NT2/D1 (cell line): ENCODE data around the gene PLK3.
"Not testable (repeated sequence)": the region's sequence is repeated elsewhere in the genome, so short reads cannot be mapped to it uniquely, and the experiment has no call there.

Experiments
- DNase-seq: peaks from one replicate; pipeline ENCODE4 v3.0.0-alpha.2; 2011; ENCODE audit warnings: low read depth, low spot score
- H3K27me3 ChIP-seq: 2 replicates; pipeline ENCODE4 v1.6.0; 2011; ENCODE audit warnings: mild to moderate bottlenecking; ENCODE audit not compliant: insufficient read length, insufficient read depth
- H3K36me3 ChIP-seq: 2 replicates; pipeline ENCODE4 v1.6.1; 2011; ENCODE audit warnings: mild to moderate bottlenecking, low read length, mixed read lengths; ENCODE audit not compliant: insufficient read depth, insufficient read length
- H3K4me1 ChIP-seq: 2 replicates; pipeline ENCODE4 v1.5.1; 2011; ENCODE audit not compliant: insufficient read depth, insufficient read length
- H3K4me3 ChIP-seq: 2 replicates; pipeline ENCODE4 v1.5.1; 2011; ENCODE audit warnings: low read depth; ENCODE audit not compliant: insufficient read length
- H3K9ac ChIP-seq: 2 replicates; pipeline ENCODE4 v1.6.0; 2011; ENCODE audit warnings: low read depth; ENCODE audit not compliant: insufficient read length
- H3K9me3 ChIP-seq: 2 replicates; pipeline ENCODE4 v1.5.1; 2011; ENCODE audit warnings: mild to moderate bottlenecking, low read length; ENCODE audit not compliant: insufficient read depth
- SUZ12 ChIP-seq: IDR thresholded peaks from 2 replicates; pipeline ENCODE4 v1.6.1; 2011; ENCODE audit not compliant: insufficient read length, insufficient read depth; ENCODE audit errors: extremely low read depth
- YY1 ChIP-seq: IDR thresholded peaks from 2 replicates; pipeline ENCODE4 v1.6.1; 2011; ENCODE audit not compliant: insufficient read length, insufficient read depth
- ZNF274 ChIP-seq: IDR thresholded peaks from 2 replicates; pipeline ENCODE4 v1.6.1; 2011; ENCODE audit warnings: mild to moderate bottlenecking, low read depth, low read length

Gene PLK3

GRCh38 chr1:44807364-44808062 is 7.3 kb downstream of the PLK3 start:
- peak; percentile 99 for DNase-seq
- H3K27me3 ChIP-seq, result no peaks in the 10 kb centered on the region
- peak overlapping the region; percentile 84 for H3K9ac ChIP-seq
- TF ChIP-seq YY1, result peak; percentile 18
- TF ChIP-seq SUZ12, result no peak
- H3K4me1 ChIP-seq, result peaks cover 52% of the 10 kb centered on the region
- peaks cover 47% of the 10 kb centered on the region for H3K36me3 ChIP-seq
- no peaks in the 10 kb centered on the region for H3K9me3 ChIP-seq
- peak overlapping the region; percentile 6 for H3K4me3 ChIP-seq

- peak within 1 kb of the TSS; percentile 84 for H3K9ac ChIP-seq
- H3K9me3 ChIP-seq, result no peaks in the 10 kb centered on the region
- peaks cover 51% of the 10 kb centered on the region for H3K4me1 ChIP-seq
- peak; percentile 80 for DNase-seq
- no peaks in the 10 kb centered on the region for H3K27me3 ChIP-seq
- H3K36me3 ChIP-seq, result peaks cover 47% of the 10 kb centered on the region
- peak within 1 kb of the TSS; percentile 16 for H3K4me3 ChIP-seq
- TF ChIP-seq YY1, result no peak
- TF ChIP-seq SUZ12, result no peak
- no peak for TF ChIP-seq ZNF274
These were observed 8.1 kb downstream of the PLK3 start, which contains the start of gene BTBD19 for GRCh38 chr1:44808063-44808937. Gene BTBD19, plus strand, starts transcription at chr1:44808523. Its CDS starts 298 bp downstream, at chr1:44808821.

- H3K9ac ChIP-seq, result peak overlapping the region; percentile 84
- no peak for DNase-seq
- TF ChIP-seq ZNF274, result no peak
- no peak for TF ChIP-seq YY1
- TF ChIP-seq SUZ12, result no peak
- H3K27me3 ChIP-seq, result no peaks in the 10 kb centered on the region
- peaks cover 45% of the 10 kb centered on the region for H3K4me1 ChIP-seq
- H3K36me3 ChIP-seq, result peaks cover 44% of the 10 kb centered on the region
- H3K4me3 ChIP-seq, result peak overlapping the region; percentile 16
- H3K9me3 ChIP-seq, result no peaks in the 10 kb centered on the region
These were observed 9.1 kb downstream of the PLK3 start for GRCh38 chr1:44808938-44809917.

- H3K4me3 ChIP-seq, result no peak overlapping the region
- no peaks in the 10 kb centered on the region for H3K27me3 ChIP-seq
- peaks cover 45% of the 10 kb centered on the region for H3K4me1 ChIP-seq
- no peak for TF ChIP-seq SUZ12
- no peak for TF ChIP-seq YY1
- no peak for TF ChIP-seq ZNF274
- H3K9me3 ChIP-seq, result no peaks in the 10 kb centered on the region
- DNase-seq, result no peak
- peak overlapping the region; percentile 59 for H3K9ac ChIP-seq
- H3K36me3 ChIP-seq, result peaks cover 44% of the 10 kb centered on the region
These were observed 10.1 kb downstream of the PLK3 start for GRCh38 chr1:44810101-44810761.

GRCh38 chr1:44810762-44811105 is 10.6 kb downstream of the PLK3 start:
- peaks cover 45% of the 10 kb centered on the region for H3K4me1 ChIP-seq
- H3K9ac ChIP-seq, H3K27me3 ChIP-seq: not testable (repeated sequence)

GRCh38 chr1:44811234-44811633 is 11.1 kb downstream of the PLK3 start:
- Histone ChIP-seq H3K9me3 (no peaks in the 10 kb centered on the region), H3K36me3 (peaks cover 42% of the 10 kb centered on the region), H3K4me1 (peaks cover 41% of the 10 kb centered on the region), H3K9ac (peak overlapping the region; percentile 5), H3K27me3 (no peaks in the 10 kb centered on the region), H3K4me3 (no peak overlapping the region)
- no peak for TF ChIP-seq YY1
- TF ChIP-seq SUZ12, result no peak
- TF ChIP-seq ZNF274, result no peak
- DNase-seq, result no peak

More at GRCh38 chr1:44810762-44811105, 10.6 kb downstream of the PLK3 start:
- H3K4me3 ChIP-seq, DNase-seq, H3K9me3 ChIP-seq: not testable (repeated sequence)
- H3K36me3 ChIP-seq, result peaks cover 44% of the 10 kb centered on the region
